ELF-1 (cell line): ENCODE results near the gene SLC37A4.
"Not testable (repeated sequence)": the region's sequence is repeated elsewhere in the genome, so short reads cannot be mapped to it uniquely, and the experiment has no call there.

Source experiments
- DNase-seq: peaks from one replicate; pipeline ENCODE4 v3.0.0-alpha.2; 2016; ENCODE audit warnings: low read depth, low spot score

SLC37A4 gene

GRCh38 chr11:119042927-119043326 is 12.2 kb upstream of the SLC37A4 start:
- no peak for DNase-seq

GRCh38 chr11:119041821-119042514 is 11.3 kb upstream of the SLC37A4 start:
- DNase-seq, result no peak

DNA sequence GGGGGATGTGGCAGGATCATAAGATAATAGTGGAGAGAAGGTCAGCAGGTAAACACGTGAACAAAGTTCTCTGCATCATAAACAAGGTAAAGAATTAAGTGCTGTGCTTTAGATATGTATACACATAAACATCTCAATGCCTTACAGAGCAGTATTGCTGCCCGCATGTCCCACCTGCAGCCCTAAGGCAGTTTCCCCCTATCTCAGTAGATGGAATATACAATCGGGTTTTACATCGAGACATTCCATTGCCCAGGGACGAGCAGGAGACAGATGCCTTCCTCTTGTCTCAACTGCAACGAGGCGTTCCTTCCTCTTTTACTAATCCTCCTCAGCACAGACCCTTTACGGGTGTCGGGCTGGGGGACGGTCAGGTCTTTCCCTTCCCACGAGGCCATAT is 8.8 kb upstream of the SLC37A4 start:
- peak; percentile 23 for DNase-seq

DNA sequence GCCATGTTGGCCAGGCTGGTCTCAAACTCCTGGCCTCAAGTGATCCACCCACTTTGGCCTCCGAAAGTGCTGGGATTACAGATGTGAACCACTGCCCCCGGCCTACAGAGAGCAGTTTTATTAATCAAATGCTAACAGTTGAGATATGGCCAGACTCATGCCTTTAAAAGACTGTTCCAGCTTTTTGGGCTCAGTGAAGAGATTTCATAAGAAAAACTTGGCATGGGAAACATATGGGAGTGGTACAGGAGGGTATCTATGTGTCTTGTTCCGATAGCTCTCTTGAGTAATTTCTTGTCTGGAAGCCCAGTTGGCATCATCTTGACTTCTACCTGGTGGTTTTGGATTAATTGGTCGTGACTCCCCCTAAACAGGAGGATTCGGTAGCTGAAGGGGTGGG is 8.2 kb upstream of the SLC37A4 start:
- no peak for DNase-seq

GRCh38 chr11:119034813-119035212 is 4.1 kb upstream of the SLC37A4 start:
- DNase-seq, result no peak

- not testable (repeated sequence) for DNase-seq
Measured at GRCh38 chr11:119033421-119033820, 2.7 kb upstream of the SLC37A4 start.

DNA sequence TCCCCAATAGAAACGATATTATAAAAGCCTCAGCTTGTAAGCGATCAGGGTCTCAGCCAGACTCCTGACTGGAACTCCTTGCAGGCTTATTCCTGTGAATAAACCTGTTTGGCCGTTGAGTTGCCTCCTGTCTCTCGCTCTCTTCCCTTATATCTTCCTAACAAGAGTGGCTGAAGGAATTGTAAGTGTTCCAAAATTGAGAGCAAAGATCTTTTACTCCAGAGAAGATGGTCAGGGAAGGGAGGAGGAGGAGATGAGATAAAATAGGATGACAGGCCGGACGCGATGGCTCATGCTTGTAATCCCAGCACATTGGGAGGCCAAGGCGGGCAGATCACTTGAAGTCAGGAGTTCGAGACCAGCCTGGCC is 1.2 kb upstream of the SLC37A4 start:
- no peak for DNase-seq

- DNase-seq, result no peak
Measured at GRCh38 chr11:119030029-119030328, 698 bp downstream of the SLC37A4 start.

- peak; percentile 74 for DNase-seq
Measured at GRCh38 chr11:119029340-119030028, 1.2 kb downstream of the SLC37A4 start.

GRCh38 chr11:119029069-119029339 is 1.7 kb downstream of the SLC37A4 start:
- no peak for DNase-seq

DNA sequence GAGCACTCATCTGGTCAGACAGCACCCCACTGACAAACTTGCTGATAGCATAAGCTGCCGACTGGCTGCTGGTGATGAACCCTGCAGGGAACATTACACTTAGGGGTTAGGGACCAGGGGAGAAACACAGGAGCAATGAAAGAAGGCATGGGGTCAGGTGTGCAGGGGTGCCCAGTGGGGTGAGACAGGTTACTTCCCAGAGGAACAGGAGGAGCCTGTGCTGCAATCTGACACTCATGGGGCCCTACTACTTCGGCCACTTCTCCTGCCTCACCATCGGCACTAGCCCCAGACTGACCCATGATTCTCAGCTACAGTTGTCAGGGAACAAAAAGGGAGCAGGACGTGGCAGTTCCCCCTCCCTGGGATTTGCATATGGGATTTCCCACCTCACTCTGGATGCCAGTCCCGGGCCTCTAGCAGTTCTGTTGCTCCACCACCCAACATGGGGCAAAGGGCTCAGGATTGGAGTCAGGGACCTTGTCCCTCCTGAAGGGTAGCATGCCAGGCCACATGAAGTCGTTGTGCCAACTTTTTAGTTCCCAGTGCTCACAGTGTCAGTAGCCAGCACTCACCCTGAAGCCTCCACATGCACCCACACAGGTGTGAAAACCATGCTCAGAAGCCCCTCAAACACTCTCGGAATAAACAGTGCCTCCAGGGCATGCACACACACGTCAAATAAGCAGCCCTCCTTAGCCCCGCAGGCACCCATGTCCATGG is 2.2 kb downstream of the SLC37A4 start:
- no peak for DNase-seq

GRCh38 chr11:119027561-119028345 is 2.9 kb downstream of the SLC37A4 start:
- no peak for DNase-seq

DNA sequence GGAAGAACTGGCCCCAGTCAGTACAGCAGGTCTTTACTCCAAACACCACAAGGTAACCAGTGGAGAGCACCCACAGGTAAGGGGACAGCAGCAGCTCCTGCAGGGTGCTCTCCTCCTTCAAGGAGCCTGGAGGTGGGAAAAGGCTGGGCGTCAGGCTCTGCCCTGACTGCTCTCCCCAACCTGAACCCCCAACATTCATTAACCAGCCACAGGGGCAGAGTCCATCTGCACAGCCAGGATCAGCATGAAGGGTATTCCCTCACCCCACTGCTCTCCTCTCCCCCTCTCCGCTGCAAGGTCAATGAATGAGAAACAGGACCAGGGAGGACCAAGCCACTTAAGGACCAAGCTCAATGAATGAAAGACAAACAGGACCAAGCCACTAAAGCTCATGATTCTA is 3.7 kb downstream of the SLC37A4 start:
- DNase-seq, result no peak

DNA sequence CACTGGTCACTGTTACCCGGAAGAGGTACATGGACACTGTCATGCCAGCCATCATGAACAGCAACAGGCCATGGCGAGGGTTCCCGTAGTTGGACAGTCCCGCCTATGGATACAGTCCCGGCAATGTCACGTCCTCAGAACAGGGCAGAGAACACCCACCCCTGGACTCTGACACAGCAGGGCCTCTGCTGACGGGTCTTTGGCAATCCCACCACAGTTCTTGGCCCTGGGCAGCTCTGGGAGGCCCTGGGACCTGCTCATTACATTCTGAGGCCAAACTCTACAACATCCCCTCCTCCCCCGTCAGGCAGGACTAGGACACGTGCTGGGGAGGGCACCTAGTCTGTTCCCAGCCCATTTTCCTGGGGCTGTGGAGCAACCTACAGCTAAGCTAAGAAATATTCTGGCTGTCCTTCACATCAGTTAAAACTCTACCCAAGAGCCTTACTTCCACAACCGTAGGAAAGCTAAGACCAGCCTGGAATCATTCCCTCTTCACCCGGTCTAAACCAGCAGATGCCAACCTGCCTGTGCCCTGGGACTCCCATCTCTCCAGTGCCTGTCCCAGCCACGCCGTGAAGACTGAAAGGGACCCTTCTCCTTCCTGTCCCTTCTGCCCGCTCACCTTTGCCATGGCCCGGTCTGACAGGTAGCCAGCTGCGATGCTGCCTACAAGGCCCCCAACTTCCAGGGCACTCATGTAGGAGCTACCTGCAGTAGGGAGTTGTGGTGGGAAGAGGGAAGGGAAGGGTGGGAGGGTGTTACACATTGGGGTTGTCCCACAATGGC is 4.5 kb downstream of the SLC37A4 start:
- DNase-seq, result no peak

DNA sequence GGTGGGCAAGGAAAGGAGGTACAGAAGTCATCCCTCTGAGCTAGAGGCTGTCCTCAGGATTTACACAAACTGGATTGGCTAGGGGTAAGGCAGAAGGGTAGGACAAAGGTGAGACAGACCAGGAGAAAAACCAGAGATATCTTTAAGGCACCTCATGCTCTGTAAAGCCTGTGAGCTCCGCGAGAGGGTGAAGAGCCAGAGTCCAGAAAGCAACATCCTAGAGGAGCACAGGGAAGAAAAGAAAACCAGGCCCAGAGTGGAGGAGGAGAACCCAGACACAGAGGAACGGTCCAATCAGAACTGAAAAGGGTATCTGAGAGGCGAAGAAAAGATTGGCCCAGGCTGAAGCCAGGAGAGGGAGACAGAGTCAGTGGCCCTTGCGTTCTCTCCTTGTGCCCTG is 5.1 kb downstream of the SLC37A4 start:
- no peak for DNase-seq

DNA sequence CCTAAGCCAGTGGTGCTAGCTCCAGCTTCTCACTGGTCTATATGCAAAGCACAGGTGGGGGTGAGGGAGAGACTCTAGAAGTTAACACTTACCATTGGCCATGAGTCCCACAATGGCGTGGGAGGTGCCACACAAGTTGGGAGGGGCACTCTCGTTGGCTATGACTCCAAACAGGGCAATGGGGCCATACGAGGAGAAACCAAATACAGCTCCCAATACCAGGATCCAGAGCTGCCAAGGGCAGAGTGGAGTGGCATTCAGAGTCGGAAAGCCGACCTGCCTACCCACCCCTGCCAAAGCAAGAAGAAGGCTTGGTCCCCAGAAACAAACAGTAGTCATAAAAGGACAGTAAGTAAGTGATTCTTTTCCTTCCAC is 5.6 kb downstream of the SLC37A4 start:
- DNase-seq, result no peak

DNA sequence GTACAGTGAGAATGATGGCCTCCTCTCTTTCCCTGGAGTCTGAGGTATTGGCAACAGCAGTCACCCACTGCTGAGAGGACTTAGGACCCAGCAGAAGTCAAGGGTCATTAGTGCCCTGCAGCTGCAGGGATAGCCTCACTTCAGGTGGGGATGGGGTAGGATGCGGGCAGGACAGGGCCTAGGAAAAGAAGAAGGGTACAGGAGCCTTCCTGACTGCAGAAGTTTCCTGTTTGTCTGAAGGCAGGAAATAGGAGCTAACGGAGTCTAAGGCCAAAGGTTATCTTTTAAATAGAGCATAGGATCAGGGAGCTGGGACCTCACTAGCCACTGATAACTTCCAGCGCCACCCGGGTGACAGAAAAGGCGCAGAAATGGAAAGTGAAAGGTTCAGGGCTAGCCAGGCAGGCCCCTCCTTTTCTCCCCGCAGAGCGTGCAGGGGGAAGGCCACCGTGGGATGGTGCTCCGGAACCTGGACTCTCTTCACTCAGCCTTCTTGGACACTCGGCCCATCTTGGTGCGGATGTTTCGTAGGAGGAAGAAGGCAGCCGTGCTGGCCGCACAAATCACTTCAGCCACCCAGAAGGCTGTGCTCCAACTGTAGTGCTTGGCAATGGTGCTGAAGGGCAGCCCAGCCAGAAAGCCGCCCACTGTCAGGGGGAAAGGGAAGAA is 6.1 kb downstream of the SLC37A4 start:
- DNase-seq, result no peak

- no peak for DNase-seq
Measured at GRCh38 chr11:119023741-119024140, 6.9 kb downstream of the SLC37A4 start.

DNA sequence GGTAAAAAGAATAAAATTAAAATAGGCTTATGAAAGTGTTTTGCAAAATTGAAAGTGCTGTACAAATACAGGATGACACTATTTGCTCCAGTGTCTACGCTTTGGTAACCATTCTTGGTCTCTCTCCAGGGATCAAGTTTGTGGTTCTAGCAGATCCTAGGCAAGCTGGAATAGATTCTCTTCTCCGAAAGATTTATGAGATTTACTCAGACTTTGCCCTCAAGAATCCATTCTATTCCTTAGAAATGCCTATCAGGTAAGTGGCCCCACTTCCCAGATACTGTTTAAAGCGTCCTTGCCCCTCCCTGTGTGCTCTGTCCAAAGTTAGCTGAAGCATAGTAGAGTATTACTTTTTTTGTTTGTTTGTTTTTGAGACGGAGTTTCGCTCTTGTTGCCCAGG is 9.0 kb downstream of the SLC37A4 start:
- no peak for DNase-seq

GRCh38 chr11:119019996-119020395 is 10.7 kb downstream of the SLC37A4 start:
- no peak for DNase-seq
